Measurements from ENCODE around the gene PTPN1. TPM values are rescaled to one million over a fixed set of nuclear protein-coding genes. Genes with fewer than 3 reads are reported as not detected.

PTPN1 gene
- total RNA-seq, 4 donors from 2014 or later, result 20.5 to 28.8 (median 24.9) TPM

- peaks cover 35 to 41% of the 10 kb centered on the region in 2 donors for H3K4me1 ChIP-seq
- intact Hi-C loops (cut with DNase I), result no loop called here
- WGBS, 2 donors, result 64 to 69% methylated on average over 5 of the region's 5 CpGs
Measured at GRCh38 chr20:50513169-50514034, 3.2 kb downstream of the PTPN1 start.

DNA sequence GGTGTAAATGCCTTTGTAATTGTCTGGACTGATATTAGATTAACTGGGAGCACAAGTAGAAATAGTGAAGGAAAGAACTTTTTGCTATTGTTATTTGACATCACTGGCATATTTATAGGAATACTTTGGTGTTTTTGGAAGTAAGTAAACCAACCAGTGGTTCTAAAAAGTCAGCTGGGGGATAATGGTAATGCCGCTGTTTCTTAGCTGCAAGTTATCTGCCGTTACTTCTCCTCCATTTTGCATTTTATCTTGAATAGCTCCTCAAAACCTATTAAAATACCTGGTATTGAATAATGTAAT is 3.8 kb downstream of the PTPN1 start:
- H3K4me3 ChIP-seq (replicated peaks in 1 of 3), result no peak overlapping the region
- 93 to 99% methylated on average over 2 of the region's 2 CpGs for WGBS, 2 donors

More at GRCh38 chr20:50513169-50514034, 3.2 kb downstream of the PTPN1 start:
- DNase-seq, result no peak
- Histone ChIP-seq H3K9me3 (no peaks in the 10 kb centered on the region), H3K4me3 (replicated peaks in 1 of 3) (no peak overlapping the region), H3K27ac (peak overlapping the region in 2 of 3 donors; percentile 58 to 66), H3K27me3 (no peaks in the 10 kb centered on the region), H3K36me3 (no peaks in the 10 kb centered on the region)
- TF ChIP-seq POLR2A (IDR thresholded peaks at IDR 0.05), result no peak
- TF ChIP-seq CTCF (IDR thresholded peaks at IDR 0.05), result no peak

DNA sequence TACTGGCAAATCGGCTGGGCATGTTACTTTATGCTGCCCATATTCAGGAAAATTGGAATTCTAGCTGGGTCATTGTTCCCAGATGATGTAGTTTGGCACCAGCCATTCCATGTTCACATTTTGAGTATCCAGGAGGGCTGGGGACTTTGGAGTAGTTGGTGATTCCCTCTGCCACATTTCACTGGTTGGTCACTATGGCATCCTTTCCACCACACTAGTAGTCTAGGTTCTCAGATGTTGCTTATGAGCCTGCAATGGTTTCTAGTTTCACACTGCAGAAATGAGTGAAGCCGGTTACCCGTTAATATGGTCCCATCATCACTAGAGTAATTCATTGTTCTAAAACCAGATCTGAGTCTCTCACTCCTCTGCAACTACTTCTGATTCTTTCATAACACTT is 4.6 kb downstream of the PTPN1 start:
- H3K36me3 ChIP-seq, result no peaks in the 10 kb centered on the region
- TF ChIP-seq CTCF (IDR thresholded peaks at IDR 0.05), result no peak
- no peak for TF ChIP-seq POLR2A (IDR thresholded peaks at IDR 0.05)
- intact Hi-C loops (cut with DNase I), result no loop called here
- H3K4me1 ChIP-seq, result peaks cover 41 to 43% of the 10 kb centered on the region in 2 donors
- H3K27me3 ChIP-seq, result no peaks in the 10 kb centered on the region
- no peak overlapping the region for H3K27ac ChIP-seq
- WGBS, 2 donors, result 92 to 94% methylated on average over 3 of the region's 3 CpGs
- DNase-seq, result no peak
- no peaks in the 10 kb centered on the region for H3K9me3 ChIP-seq
- no peak overlapping the region for H3K4me3 ChIP-seq (replicated peaks in 1 of 3)

More for the DNA sequence above, 3.8 kb downstream of the PTPN1 start:
- no peak for DNase-seq
- Histone ChIP-seq H3K9me3 (no peaks in the 10 kb centered on the region), H3K27ac (peak overlapping the region in 1 of 3 donors; percentile 15), H3K36me3 (no peaks in the 10 kb centered on the region), H3K27me3 (no peaks in the 10 kb centered on the region), H3K4me1 (peaks cover 41 to 42% of the 10 kb centered on the region in 2 donors)
- TF ChIP-seq CTCF (IDR thresholded peaks at IDR 0.05) (no peak), POLR2A (IDR thresholded peaks at IDR 0.05) (no peak)
- intact Hi-C loops (cut with DNase I), result no loop called here

- H3K4me1 ChIP-seq, result peaks cover 44 to 51% of the 10 kb centered on the region in 2 donors
- 93 to 96% methylated on average over 1 of the region's 1 CpG for WGBS, 2 donors
Measured at GRCh38 chr20:50515471-50516106, 5.4 kb downstream of the PTPN1 start.

More at GRCh38 chr20:50515471-50516106, 5.4 kb downstream of the PTPN1 start:
- Histone ChIP-seq H3K27me3 (no peaks in the 10 kb centered on the region), H3K36me3 (no peaks in the 10 kb centered on the region), H3K27ac (no peak overlapping the region), H3K4me3 (replicated peaks in 1 of 3) (no peak overlapping the region), H3K9me3 (no peaks in the 10 kb centered on the region)
- no peak for DNase-seq
- no peak for TF ChIP-seq CTCF (IDR thresholded peaks at IDR 0.05)
- no peak for TF ChIP-seq POLR2A (IDR thresholded peaks at IDR 0.05)
- intact Hi-C loops (cut with DNase I), result no loop called here

All from thyroid gland (tissue), 4 donors.